Measurements from ENCODE around the gene PRPF39. TPM values are rescaled to one million over a fixed set of nuclear protein-coding genes. Genes with fewer than 3 reads are reported as not detected.
A peak's percentile ranks its signal among the peaks of the same experiment; 100 is the strongest.

PRPF39 gene, protein sequence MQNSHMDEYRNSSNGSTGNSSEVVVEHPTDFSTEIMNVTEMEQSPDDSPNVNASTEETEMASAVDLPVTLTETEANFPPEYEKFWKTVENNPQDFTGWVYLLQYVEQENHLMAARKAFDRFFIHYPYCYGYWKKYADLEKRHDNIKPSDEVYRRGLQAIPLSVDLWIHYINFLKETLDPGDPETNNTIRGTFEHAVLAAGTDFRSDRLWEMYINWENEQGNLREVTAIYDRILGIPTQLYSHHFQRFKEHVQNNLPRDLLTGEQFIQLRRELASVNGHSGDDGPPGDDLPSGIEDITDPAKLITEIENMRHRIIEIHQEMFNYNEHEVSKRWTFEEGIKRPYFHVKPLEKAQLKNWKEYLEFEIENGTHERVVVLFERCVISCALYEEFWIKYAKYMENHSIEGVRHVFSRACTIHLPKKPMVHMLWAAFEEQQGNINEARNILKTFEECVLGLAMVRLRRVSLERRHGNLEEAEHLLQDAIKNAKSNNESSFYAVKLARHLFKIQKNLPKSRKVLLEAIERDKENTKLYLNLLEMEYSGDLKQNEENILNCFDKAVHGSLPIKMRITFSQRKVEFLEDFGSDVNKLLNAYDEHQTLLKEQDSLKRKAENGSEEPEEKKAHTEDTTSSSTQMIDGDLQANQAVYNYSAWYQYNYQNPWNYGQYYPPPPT
- total RNA-seq (10 to 100 TPM; 62.7 to 65.5 TPM), total RNA-seq (97.2 to 117 reads per million in 2 donors)

- Mint-ChIP-seq H3K4me1 (peaks cover 40% of the 10 kb centered on the region), H3K27ac (peak within 1 kb of the TSS; percentile 97), H3K36me3 (ENCODE audit: low read depth) (no peaks in the 10 kb centered on the region), H3K4me3 (peak within 1 kb of the TSS; percentile 95), H3K27me3 (no peaks in the 10 kb centered on the region)
- H3K9me3 ChIP-seq (ENCODE audit: control insufficient read depth, low read length, poor library complexity, severe bottlenecking) = no peaks in the 10 kb centered on the region
- DNase-seq (peak; percentile 92 to 96 (median 96)), ATAC-seq (peak; percentile 93)
These were observed at the start of gene PRPF39 for GRCh38 chr14:45083976-45084722. TSS of gene PRPF39 (plus strand) at chr14:45084116. CDS start at chr14:45095240, 11,124 bp downstream.

- DNase-seq (no peak), ATAC-seq (no peak)
- H3K27ac Mint-ChIP-seq = no peak overlapping the region
- no peaks in the 10 kb centered on the region for H3K9me3 ChIP-seq (ENCODE audit: control insufficient read depth, low read length, poor library complexity, severe bottlenecking)
- no peaks in the 10 kb centered on the region for H3K27me3 Mint-ChIP-seq
- H3K4me3 Mint-ChIP-seq = no peak overlapping the region
- H3K36me3 Mint-ChIP-seq (ENCODE audit: low read depth) = peaks cover 5% of the 10 kb centered on the region
- H3K4me1 Mint-ChIP-seq = no peaks in the 10 kb centered on the region
These were observed 49.2 kb upstream of the PRPF39 start for GRCh38 chr14:45034730-45035129.

GRCh38 chr14:45038256-45038655 lies 45.7 kb upstream of the PRPF39 start:
- Mint-ChIP-seq H3K36me3 (ENCODE audit: low read depth) (peaks cover 9% of the 10 kb centered on the region), H3K27ac (no peak overlapping the region), H3K4me1 (no peaks in the 10 kb centered on the region), H3K27me3 (no peaks in the 10 kb centered on the region), H3K4me3 (no peak overlapping the region)
- no peak for ATAC-seq
- no peaks in the 10 kb centered on the region for H3K9me3 ChIP-seq (ENCODE audit: control insufficient read depth, low read length, poor library complexity, severe bottlenecking)
- no peak for DNase-seq

DNA sequence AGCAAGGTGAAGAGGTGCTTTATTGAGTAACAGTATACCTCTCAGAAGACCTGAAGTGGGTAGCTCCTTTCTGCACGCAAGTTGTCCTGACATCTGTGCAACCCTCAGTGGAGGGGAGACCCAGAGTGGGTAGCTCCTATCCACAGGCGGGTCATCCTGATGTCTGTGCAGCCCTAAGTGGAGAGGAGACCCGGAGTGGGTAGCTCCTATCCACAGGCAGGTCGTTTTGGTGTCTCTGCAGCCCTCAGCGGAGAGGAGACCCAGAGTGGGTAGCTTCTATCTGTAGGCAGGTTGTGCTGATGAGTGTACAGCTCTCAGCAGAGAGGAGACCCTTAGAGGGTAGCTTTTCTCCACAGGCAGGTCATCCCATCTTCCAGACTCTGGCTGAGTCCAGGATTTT lies 45.1 kb upstream of the PRPF39 start:
- peaks cover 7% of the 10 kb centered on the region for H3K36me3 Mint-ChIP-seq (ENCODE audit: low read depth)
- DNase-seq = no peak
- no peak for ATAC-seq
- no peaks in the 10 kb centered on the region for H3K4me1 Mint-ChIP-seq
- H3K27ac Mint-ChIP-seq = no peak overlapping the region
- H3K27me3 Mint-ChIP-seq = no peaks in the 10 kb centered on the region
- H3K4me3 Mint-ChIP-seq = no peak overlapping the region
- no peaks in the 10 kb centered on the region for H3K9me3 ChIP-seq (ENCODE audit: control insufficient read depth, low read length, poor library complexity, severe bottlenecking)

DNA sequence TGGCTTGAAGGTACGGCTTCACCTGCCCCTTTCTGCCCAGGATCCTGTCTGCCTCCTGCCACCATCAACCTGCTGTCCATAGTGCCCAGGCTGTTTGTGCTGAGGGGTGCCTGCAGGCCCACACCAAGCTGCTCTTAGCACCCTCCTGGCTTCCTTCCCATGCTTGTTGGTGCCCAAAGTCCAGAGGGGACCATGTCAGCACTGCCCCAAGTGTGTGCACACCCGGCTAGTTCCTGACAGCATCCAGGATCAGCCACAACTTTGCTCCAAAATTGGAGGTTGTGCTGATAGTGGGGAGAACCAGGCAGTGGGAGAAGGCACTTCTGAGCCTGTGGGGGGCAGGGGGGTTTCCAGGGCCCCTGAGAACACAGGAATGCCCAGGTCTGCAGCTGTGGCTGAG lies 44.5 kb upstream of the PRPF39 start:
- ATAC-seq (no peak), DNase-seq (no peak)
- Mint-ChIP-seq H3K36me3 (ENCODE audit: low read depth) (peaks cover 7% of the 10 kb centered on the region), H3K27me3 (no peaks in the 10 kb centered on the region), H3K4me3 (no peak overlapping the region), H3K4me1 (no peaks in the 10 kb centered on the region), H3K27ac (no peak overlapping the region)
- no peaks in the 10 kb centered on the region for H3K9me3 ChIP-seq (ENCODE audit: control insufficient read depth, low read length, poor library complexity, severe bottlenecking)

GRCh38 chr14:45041641-45042040 lies 42.3 kb upstream of the PRPF39 start:
- H3K36me3 Mint-ChIP-seq (ENCODE audit: low read depth) = peaks cover 4% of the 10 kb centered on the region
- H3K4me3 Mint-ChIP-seq = no peak overlapping the region
- no peaks in the 10 kb centered on the region for H3K4me1 Mint-ChIP-seq
- DNase-seq (no peak), ATAC-seq (no peak)
- no peaks in the 10 kb centered on the region for H3K27me3 Mint-ChIP-seq
- no peaks in the 10 kb centered on the region for H3K9me3 ChIP-seq (ENCODE audit: control insufficient read depth, low read length, poor library complexity, severe bottlenecking)
- H3K27ac Mint-ChIP-seq = peak overlapping the region; percentile 56

DNA sequence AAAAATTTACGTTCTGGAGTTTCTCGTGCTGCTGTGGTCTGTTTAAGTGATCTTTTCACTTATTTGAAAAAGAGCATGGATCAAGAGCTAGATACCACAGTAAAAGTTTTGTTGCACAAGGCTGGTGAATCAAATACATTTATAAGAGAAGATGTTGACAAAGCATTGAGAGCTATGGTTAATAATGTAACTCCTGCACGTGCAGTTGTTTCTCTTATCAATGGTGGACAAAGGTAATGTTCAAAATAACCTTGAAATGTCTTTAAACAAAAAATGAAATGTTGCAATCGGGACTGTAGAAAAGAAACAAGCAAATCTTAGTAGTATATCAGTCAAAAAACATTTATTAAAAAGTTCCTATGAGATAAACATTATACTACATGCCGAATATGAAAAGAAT lies 39.3 kb upstream of the PRPF39 start:
- DNase-seq (no peak), ATAC-seq (no peak)
- H3K4me3 Mint-ChIP-seq = no peak overlapping the region
- H3K27me3 Mint-ChIP-seq = no peaks in the 10 kb centered on the region
- no peak overlapping the region for H3K27ac Mint-ChIP-seq
- peaks cover 4% of the 10 kb centered on the region for H3K36me3 Mint-ChIP-seq (ENCODE audit: low read depth)
- H3K9me3 ChIP-seq (ENCODE audit: control insufficient read depth, low read length, poor library complexity, severe bottlenecking) = no peaks in the 10 kb centered on the region
- H3K4me1 Mint-ChIP-seq = no peaks in the 10 kb centered on the region

DNA sequence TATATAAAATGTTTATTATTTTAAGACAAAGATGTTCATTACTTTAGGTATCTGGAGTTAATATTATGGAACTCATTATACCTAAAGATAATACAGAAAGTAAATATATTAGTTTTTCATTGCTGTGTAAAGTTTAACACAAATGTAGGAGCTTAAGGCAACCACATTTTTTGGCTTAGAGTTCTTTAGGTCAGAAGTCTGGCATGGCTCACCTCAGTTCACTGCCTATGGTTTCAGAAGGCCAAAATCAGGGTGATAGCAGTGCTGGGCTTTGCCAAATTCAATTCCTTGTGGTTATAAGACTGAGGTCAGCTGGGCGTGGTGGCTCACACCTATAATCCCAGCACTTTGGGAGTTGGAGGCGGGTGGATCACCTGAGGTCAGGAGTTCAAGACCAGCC lies 35.5 kb upstream of the PRPF39 start:
- Mint-ChIP-seq H3K27me3 (no peaks in the 10 kb centered on the region), H3K4me1 (no peaks in the 10 kb centered on the region)
- ATAC-seq = no peak

GRCh38 chr14:45051180-45051579 lies 32.7 kb upstream of the PRPF39 start:
- H3K9me3 ChIP-seq (ENCODE audit: control insufficient read depth, low read length, poor library complexity, severe bottlenecking) = no peaks in the 10 kb centered on the region
- H3K27ac Mint-ChIP-seq = no peak overlapping the region
- ATAC-seq = no peak
- H3K36me3 Mint-ChIP-seq (ENCODE audit: low read depth) = peaks cover 2% of the 10 kb centered on the region
- no peaks in the 10 kb centered on the region for H3K4me1 Mint-ChIP-seq
- DNase-seq = no peak
- H3K27me3 Mint-ChIP-seq = no peaks in the 10 kb centered on the region
- H3K4me3 Mint-ChIP-seq = no peak overlapping the region

More for the DNA sequence above, 35.5 kb upstream of the PRPF39 start:
- no peaks in the 10 kb centered on the region for H3K9me3 ChIP-seq (ENCODE audit: control insufficient read depth, low read length, poor library complexity, severe bottlenecking)
- no peak for DNase-seq
- Mint-ChIP-seq H3K36me3 (ENCODE audit: low read depth) (no peaks in the 10 kb centered on the region), H3K4me3 (no peak overlapping the region), H3K27ac (no peak overlapping the region)

DNA sequence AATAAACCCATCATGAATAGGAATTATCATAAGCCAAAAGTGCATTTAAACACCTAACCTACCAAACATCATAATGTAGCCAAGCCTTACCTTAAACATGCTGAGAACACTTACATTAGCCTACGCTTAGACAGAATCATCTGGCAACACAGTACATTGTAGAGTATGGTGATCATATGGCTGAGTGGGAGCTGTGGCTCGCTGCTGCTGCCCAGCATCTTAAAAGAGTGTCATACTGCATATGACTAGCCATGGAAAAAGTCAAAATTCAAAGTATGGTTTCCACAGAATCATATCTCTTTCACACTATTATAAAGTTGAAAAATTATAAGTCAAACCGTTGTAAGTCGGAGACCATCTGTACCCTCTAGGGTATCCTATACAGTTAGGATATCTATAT lies 32.0 kb upstream of the PRPF39 start:
- H3K4me3 Mint-ChIP-seq = no peak overlapping the region

DNA sequence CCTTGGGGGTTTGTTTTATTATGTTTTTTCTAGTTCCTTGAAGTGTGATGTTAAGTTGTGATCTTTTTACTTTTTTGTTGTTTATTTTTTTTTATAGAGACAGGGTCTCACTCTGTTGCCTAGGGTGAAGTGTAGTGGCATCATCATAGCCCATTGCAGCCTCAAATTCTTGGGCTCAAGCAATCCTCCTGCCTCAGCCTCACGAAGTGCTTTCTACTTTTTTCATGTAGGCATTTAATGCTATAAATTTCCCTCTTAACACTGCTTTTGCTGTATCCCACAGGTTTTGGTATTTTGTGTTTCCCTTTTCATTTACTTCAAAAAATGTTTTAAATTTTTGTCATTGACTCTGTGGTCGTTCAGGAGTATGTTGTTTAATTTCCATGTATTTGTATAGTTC lies 26.6 kb upstream of the PRPF39 start:
- Mint-ChIP-seq H3K27ac (no peak overlapping the region), H3K36me3 (ENCODE audit: low read depth) (peaks cover 13% of the 10 kb centered on the region), H3K4me1 (peaks cover 3% of the 10 kb centered on the region), H3K27me3 (no peaks in the 10 kb centered on the region), H3K4me3 (no peak overlapping the region)
- ATAC-seq = no peak
- DNase-seq = no peak
- no peaks in the 10 kb centered on the region for H3K9me3 ChIP-seq (ENCODE audit: control insufficient read depth, low read length, poor library complexity, severe bottlenecking)

More for the DNA sequence above, 32.0 kb upstream of the PRPF39 start:
- Mint-ChIP-seq H3K4me1 (no peaks in the 10 kb centered on the region), H3K27me3 (no peaks in the 10 kb centered on the region), H3K36me3 (ENCODE audit: low read depth) (peaks cover 7% of the 10 kb centered on the region), H3K27ac (no peak overlapping the region)
- no peaks in the 10 kb centered on the region for H3K9me3 ChIP-seq (ENCODE audit: control insufficient read depth, low read length, poor library complexity, severe bottlenecking)
- ATAC-seq = no peak
- no peak for DNase-seq

DNA sequence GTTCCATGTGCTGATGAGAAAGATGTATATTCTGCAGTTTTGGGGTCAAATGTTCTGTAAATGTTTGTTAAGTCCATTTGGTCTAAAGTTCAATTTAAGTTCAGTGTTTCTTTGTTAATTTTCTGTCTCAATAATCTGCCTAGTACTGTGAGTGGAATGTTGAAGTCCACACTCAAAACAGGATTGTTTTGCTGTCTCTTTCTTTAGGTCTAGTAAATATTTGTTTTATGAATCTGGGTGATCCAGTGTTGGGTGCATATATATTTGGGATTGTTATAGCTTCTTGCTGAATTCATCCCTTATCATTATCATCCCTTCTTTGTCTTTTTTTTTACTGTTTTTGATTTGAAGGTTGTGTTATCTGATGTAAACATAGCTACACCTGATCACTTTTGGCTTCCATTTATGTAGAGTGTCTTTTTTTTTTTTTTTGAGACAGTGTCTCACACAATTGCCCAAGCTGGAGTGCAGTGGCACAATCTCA lies 26.0 kb upstream of the PRPF39 start:
- no peak overlapping the region for H3K27ac Mint-ChIP-seq
- no peaks in the 10 kb centered on the region for H3K9me3 ChIP-seq (ENCODE audit: control insufficient read depth, low read length, poor library complexity, severe bottlenecking)
- no peak for ATAC-seq
- no peaks in the 10 kb centered on the region for H3K27me3 Mint-ChIP-seq
- no peak overlapping the region for H3K4me3 Mint-ChIP-seq
- peaks cover 15% of the 10 kb centered on the region for H3K36me3 Mint-ChIP-seq (ENCODE audit: low read depth)
- H3K4me1 Mint-ChIP-seq = peaks cover 3% of the 10 kb centered on the region
- DNase-seq = no peak

DNA sequence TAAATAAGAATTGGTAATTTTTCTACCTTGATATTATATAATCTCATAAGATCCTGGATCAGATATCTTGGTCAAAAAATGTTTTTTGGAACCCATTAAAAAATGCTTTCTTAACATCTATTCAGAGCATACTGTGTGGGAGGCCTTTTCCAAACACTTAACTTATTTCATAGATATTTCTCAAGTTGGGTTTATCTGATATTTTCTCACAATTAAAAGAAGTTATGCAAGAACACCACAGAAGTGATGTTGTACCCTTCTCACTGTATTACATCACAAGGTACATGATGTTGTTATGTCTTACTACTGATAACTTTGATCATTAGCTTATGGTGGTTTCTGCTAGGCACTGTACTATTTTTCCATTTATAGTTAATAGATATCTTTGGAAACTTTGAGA lies 23.4 kb upstream of the PRPF39 start:
- peaks cover 18% of the 10 kb centered on the region for H3K36me3 Mint-ChIP-seq (ENCODE audit: low read depth)

More for the DNA sequence above, 23.4 kb upstream of the PRPF39 start:
- DNase-seq = no peak
- H3K9me3 ChIP-seq (ENCODE audit: control insufficient read depth, low read length, poor library complexity, severe bottlenecking) = no peaks in the 10 kb centered on the region
- H3K4me3 Mint-ChIP-seq = no peak overlapping the region
- ATAC-seq = no peak
- no peaks in the 10 kb centered on the region for H3K27me3 Mint-ChIP-seq
- H3K27ac Mint-ChIP-seq = no peak overlapping the region
- H3K4me1 Mint-ChIP-seq = peaks cover 5% of the 10 kb centered on the region
